Mesothelial cell of epicardium (in vitro differentiated cells): ENCODE measurements around the gene PIGL. TPM values are rescaled to one million over a fixed set of nuclear protein-coding genes. Genes with fewer than 3 reads are reported as not detected.

Source experiments
- DNase-seq, 2 experiments: peaks; one replicate each; pipeline ENCODE4 v3.0.0; 2021; ENCODE audit warnings: low spot score in 2 of 2; ENCODE audit not compliant: unreplicated experiment in 2 of 2
- H3K27ac Mint-ChIP-seq: 2 replicates; pipeline ENCODE4 v1.8.0; 2021; ENCODE audit warnings: mixed read lengths
- H3K27me3 Mint-ChIP-seq: 2 replicates; pipeline ENCODE4 v1.8.0; 2021; ENCODE audit warnings: low read depth, mixed read lengths
- H3K36me3 Mint-ChIP-seq: 2 replicates; pipeline ENCODE4 v1.8.0; 2021; ENCODE audit warnings: mixed read lengths
- H3K4me1 Mint-ChIP-seq: 2 replicates; pipeline ENCODE4 v1.8.0; 2021; ENCODE audit warnings: mixed read lengths
- H3K4me3 Mint-ChIP-seq: 2 replicates; pipeline ENCODE4 v1.8.0; 2021; ENCODE audit warnings: mild to moderate bottlenecking, moderate library complexity, mixed read lengths
- H3K9me3 Mint-ChIP-seq: 2 replicates; pipeline ENCODE4 v1.8.0; 2021; ENCODE audit warnings: mixed read lengths
- total RNA-seq: library from RNA; stranded (reverse); gene quantifications from 3 replicates; pipeline ENCODE4 v1.2.1, GENCODE V29; 2021
- TF ChIP-seq, protein P1 (sequence below): fragments of 200-600 bp; sonication (generic); IDR thresholded peaks from one replicate; pipeline ENCODE4 v1.5.0; 2021; ENCODE audit warnings: antibody characterized with exemption; ENCODE audit not compliant: unreplicated experiment

The PIGL gene
- total RNA-seq, result 62.4 to 69.4 TPM (median 64.2 TPM) in 3 replicates

DNA sequence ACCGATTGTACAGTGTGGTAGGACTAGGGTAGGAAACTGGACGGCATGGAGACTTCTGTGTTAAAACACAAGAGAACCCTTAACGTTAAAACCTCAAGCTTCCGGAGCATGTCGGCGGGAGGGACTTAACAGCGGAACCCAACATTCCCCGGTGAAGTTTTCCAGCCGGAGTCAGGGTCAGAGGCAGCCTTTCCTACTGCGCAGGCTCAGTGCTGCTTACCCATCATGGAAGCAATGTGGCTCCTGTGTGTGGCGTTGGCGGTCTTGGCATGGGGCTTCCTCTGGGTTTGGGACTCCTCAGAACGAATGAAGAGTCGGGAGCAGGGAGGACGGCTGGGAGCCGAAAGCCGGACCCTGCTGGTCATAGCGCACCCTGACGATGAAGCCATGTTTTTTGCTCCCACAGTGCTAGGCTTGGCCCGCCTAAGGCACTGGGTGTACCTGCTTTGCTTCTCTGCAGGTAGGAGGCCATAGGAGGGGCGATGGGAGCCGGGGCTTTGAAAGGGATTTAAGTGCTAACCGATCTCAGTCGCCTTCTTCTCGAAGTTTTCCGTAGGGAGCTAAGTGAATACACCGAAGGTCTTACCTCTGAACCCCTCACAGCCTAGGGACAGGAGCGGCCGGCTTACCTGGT lies at the start of gene PIGL:
Gene PIGL, plus strand, starts transcription at position 209 of the 634 bp plus-strand sequence. Its CDS starts 17 bp downstream, at position 226.
- DNase-seq, result peak; percentile 68 to 85
- TF ChIP-seq, protein P1, sequence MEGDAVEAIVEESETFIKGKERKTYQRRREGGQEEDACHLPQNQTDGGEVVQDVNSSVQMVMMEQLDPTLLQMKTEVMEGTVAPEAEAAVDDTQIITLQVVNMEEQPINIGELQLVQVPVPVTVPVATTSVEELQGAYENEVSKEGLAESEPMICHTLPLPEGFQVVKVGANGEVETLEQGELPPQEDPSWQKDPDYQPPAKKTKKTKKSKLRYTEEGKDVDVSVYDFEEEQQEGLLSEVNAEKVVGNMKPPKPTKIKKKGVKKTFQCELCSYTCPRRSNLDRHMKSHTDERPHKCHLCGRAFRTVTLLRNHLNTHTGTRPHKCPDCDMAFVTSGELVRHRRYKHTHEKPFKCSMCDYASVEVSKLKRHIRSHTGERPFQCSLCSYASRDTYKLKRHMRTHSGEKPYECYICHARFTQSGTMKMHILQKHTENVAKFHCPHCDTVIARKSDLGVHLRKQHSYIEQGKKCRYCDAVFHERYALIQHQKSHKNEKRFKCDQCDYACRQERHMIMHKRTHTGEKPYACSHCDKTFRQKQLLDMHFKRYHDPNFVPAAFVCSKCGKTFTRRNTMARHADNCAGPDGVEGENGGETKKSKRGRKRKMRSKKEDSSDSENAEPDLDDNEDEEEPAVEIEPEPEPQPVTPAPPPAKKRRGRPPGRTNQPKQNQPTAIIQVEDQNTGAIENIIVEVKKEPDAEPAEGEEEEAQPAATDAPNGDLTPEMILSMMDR, result no peak
- H3K9me3 Mint-ChIP-seq, result no peaks in the 10 kb centered on the region
- H3K27ac Mint-ChIP-seq, result peak within 1 kb of the TSS; percentile 99
- H3K27me3 Mint-ChIP-seq, result no peaks in the 10 kb centered on the region
- H3K4me3 Mint-ChIP-seq, result peak within 1 kb of the TSS; percentile 94
- H3K36me3 Mint-ChIP-seq, result no peaks in the 10 kb centered on the region
- H3K4me1 Mint-ChIP-seq, result peaks cover 37% of the 10 kb centered on the region

GRCh38 chr17:16171613-16172012 lies 45.4 kb upstream of the PIGL start:
- Mint-ChIP-seq H3K27me3 (no peaks in the 10 kb centered on the region), H3K9me3 (no peaks in the 10 kb centered on the region), H3K4me1 (no peaks in the 10 kb centered on the region), H3K27ac (no peak overlapping the region), H3K4me3 (no peak overlapping the region), H3K36me3 (peaks cover 24% of the 10 kb centered on the region)
- TF ChIP-seq, protein P1, result no peak
- DNase-seq, result no peak

GRCh38 chr17:16178836-16179235 lies 38.2 kb upstream of the PIGL start:
- Mint-ChIP-seq H3K36me3 (peaks cover 35% of the 10 kb centered on the region), H3K9me3 (peaks cover 11% of the 10 kb centered on the region), H3K4me1 (no peaks in the 10 kb centered on the region), H3K27me3 (no peaks in the 10 kb centered on the region), H3K27ac (no peak overlapping the region), H3K4me3 (no peak overlapping the region)
- DNase-seq, result no peak
- TF ChIP-seq, protein P1, result no peak

- Mint-ChIP-seq H3K4me3 (no peak overlapping the region), H3K27ac (no peak overlapping the region), H3K9me3 (peaks cover 23% of the 10 kb centered on the region), H3K27me3 (no peaks in the 10 kb centered on the region), H3K4me1 (no peaks in the 10 kb centered on the region), H3K36me3 (peaks cover 48% of the 10 kb centered on the region)
- TF ChIP-seq, protein P1, result no peak
- DNase-seq, result no peak
These were observed 35.4 kb upstream of the PIGL start for GRCh38 chr17:16181581-16181980.

- TF ChIP-seq, protein P1, result no peak
- Mint-ChIP-seq H3K36me3 (peaks cover 35% of the 10 kb centered on the region), H3K9me3 (peaks cover 18% of the 10 kb centered on the region), H3K27me3 (no peaks in the 10 kb centered on the region), H3K4me3 (no peak overlapping the region), H3K4me1 (peaks cover 5% of the 10 kb centered on the region), H3K27ac (no peak overlapping the region)
- no peak for DNase-seq
These were observed 29.4 kb upstream of the PIGL start for GRCh38 chr17:16187642-16188041.
